ENCODE results near the gene STK38. TPM values are rescaled to one million over a fixed set of nuclear protein-coding genes. Genes with fewer than 3 reads are reported as not detected.
"Not testable (repeated sequence)": the region's sequence is repeated elsewhere in the genome, so short reads cannot be mapped to it uniquely, and the experiment has no call there.

Gene STK38
- total RNA-seq, 1 experiment from 2014 or later: 24.2 TPM

- Histone ChIP-seq H3K4me1 (ENCODE audit: insufficient read depth, low read length, poor library complexity, severe bottlenecking) (no peaks in the 10 kb centered on the region), H3K27ac (ENCODE audit: low read depth, low read length, poor library complexity, severe bottlenecking) (no peak overlapping the region), H3K9me3 (ENCODE audit: low read depth, low read length, poor library complexity, severe bottlenecking) (no peaks in the 10 kb centered on the region), H3K36me3 (ENCODE audit: insufficient read depth, low read length, poor library complexity, severe bottlenecking) (peaks cover 10% of the 10 kb centered on the region), H3K4me3 (ENCODE audit: low read depth, low read length, poor library complexity, severe bottlenecking) (no peak overlapping the region), H3K27me3 (replicated peaks; ENCODE audit: insufficient read depth, low read depth, low read length, poor library complexity) (no peaks in the 10 kb centered on the region)
- BruUV-seq (replicated peaks): no TSS peak
- POLR2A ChIA-PET (ENCODE audit: low non-redundant PET): interaction anchor here (0.6 to 0.7 kb wide), 2 partner anchors 536 to 1282 kb away, joined by 6 to 19 read pairs; no protein-coding TSS in a partner anchor
- no peak for TF ChIP-seq CTCF (conservative IDR thresholded peaks at IDR 0.05; ENCODE audit: low read depth, low read length)
- no peak for TF ChIP-seq EZH2 (IDR thresholded peaks at IDR 0.05; ENCODE audit: borderline replicate concordance, low read depth, low read length, poor library complexity, severe bottlenecking)
- intact Hi-C loops (cut with micrococcal nuclease; ENCODE audit: unreplicated experiment): no loop called here
- CTCF ChIA-PET: no interaction called here
- no peak for DNase-seq (ENCODE audit: low spot score)
Measured at GRCh38 chr6:36455486-36456027, 91.7 kb downstream of the STK38 start.

GRCh38 chr6:36452897-36453296 lies 94.4 kb downstream of the STK38 start:
- BruUV-seq (replicated peaks); H3K9me3 ChIP-seq (ENCODE audit: low read depth, low read length, poor library complexity, severe bottlenecking); intact Hi-C loops (cut with micrococcal nuclease; ENCODE audit: unreplicated experiment); POLR2A ChIA-PET (ENCODE audit: low non-redundant PET); DNase-seq (ENCODE audit: low spot score); H3K4me1 ChIP-seq (ENCODE audit: insufficient read depth, low read length, poor library complexity, severe bottlenecking); H3K4me3 ChIP-seq (ENCODE audit: low read depth, low read length, poor library complexity, severe bottlenecking); H3K27me3 ChIP-seq (replicated peaks; ENCODE audit: insufficient read depth, low read depth, low read length, poor library complexity); H3K27ac ChIP-seq (ENCODE audit: low read depth, low read length, poor library complexity, severe bottlenecking): not testable (repeated sequence)
- H3K36me3 ChIP-seq (ENCODE audit: insufficient read depth, low read length, poor library complexity, severe bottlenecking): peaks cover 15% of the 10 kb centered on the region
- CTCF ChIA-PET: interaction anchor here (0.7 kb wide), 1 partner anchor 149 kb away, joined by 5 read pairs; no protein-coding TSS in a partner anchor

GRCh38 chr6:36449173-36449572 lies 98.1 kb downstream of the STK38 start:
- CTCF ChIA-PET; POLR2A ChIA-PET (ENCODE audit: low non-redundant PET); H3K27ac ChIP-seq (ENCODE audit: low read depth, low read length, poor library complexity, severe bottlenecking); BruUV-seq (replicated peaks); H3K9me3 ChIP-seq (ENCODE audit: low read depth, low read length, poor library complexity, severe bottlenecking); H3K27me3 ChIP-seq (replicated peaks; ENCODE audit: insufficient read depth, low read depth, low read length, poor library complexity); DNase-seq (ENCODE audit: low spot score); H3K4me3 ChIP-seq (ENCODE audit: low read depth, low read length, poor library complexity, severe bottlenecking): not testable (repeated sequence)
- H3K4me1 ChIP-seq (ENCODE audit: insufficient read depth, low read length, poor library complexity, severe bottlenecking): peaks cover 14% of the 10 kb centered on the region
- intact Hi-C loops (cut with micrococcal nuclease; ENCODE audit: unreplicated experiment): loop anchor here (10.0 kb wide), 1 partner anchor 96 kb away; the partner anchor contains the start of gene STK38
- H3K36me3 ChIP-seq (ENCODE audit: insufficient read depth, low read length, poor library complexity, severe bottlenecking): peaks cover 21% of the 10 kb centered on the region

DNA sequence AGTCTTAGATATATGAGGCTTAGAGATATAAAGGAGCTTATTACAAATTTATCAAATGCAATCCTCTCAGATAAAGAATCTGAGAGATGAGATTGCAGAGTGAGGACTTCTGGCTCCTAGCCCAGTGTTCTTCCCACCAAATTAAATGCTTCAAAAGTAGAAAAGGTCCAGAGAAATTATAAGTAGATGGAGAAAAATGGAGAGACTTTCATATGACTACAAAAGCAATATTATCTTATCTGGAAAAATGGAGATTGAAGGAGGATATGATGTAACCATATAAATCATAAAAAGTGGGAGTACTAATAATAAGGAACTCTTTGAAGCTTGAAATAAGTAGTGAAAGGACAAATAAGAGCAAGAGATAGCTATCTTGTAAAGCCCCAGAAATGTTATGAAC lies 101.7 kb downstream of the STK38 start:
- H3K4me3 ChIP-seq (ENCODE audit: low read depth, low read length, poor library complexity, severe bottlenecking): no peak overlapping the region
- peak overlapping the region; percentile 64 for H3K27ac ChIP-seq (ENCODE audit: low read depth, low read length, poor library complexity, severe bottlenecking)
- H3K36me3 ChIP-seq (ENCODE audit: insufficient read depth, low read length, poor library complexity, severe bottlenecking): peaks cover 12% of the 10 kb centered on the region
- H3K9me3 ChIP-seq (ENCODE audit: low read depth, low read length, poor library complexity, severe bottlenecking): no peaks in the 10 kb centered on the region
- no peaks in the 10 kb centered on the region for H3K27me3 ChIP-seq (replicated peaks; ENCODE audit: insufficient read depth, low read depth, low read length, poor library complexity)
- DNase-seq (ENCODE audit: low spot score): no peak
- H3K4me1 ChIP-seq (ENCODE audit: insufficient read depth, low read length, poor library complexity, severe bottlenecking): peaks cover 35% of the 10 kb centered on the region
- no TSS peak for BruUV-seq (replicated peaks)
- ChIA-PET POLR2A (ENCODE audit: low non-redundant PET) (no interaction called here), CTCF (no interaction called here)
- intact Hi-C loops (cut with micrococcal nuclease; ENCODE audit: unreplicated experiment): loop anchor here (10.0 kb wide), 1 partner anchor 99 kb away; the partner anchor contains the start of gene STK38
- TF ChIP-seq EZH2 (IDR thresholded peaks at IDR 0.05; ENCODE audit: borderline replicate concordance, low read depth, low read length, poor library complexity, severe bottlenecking): no peak
- no peak for TF ChIP-seq CTCF (conservative IDR thresholded peaks at IDR 0.05; ENCODE audit: low read depth, low read length)

Measured in A673 (cell line).